ENCODE measurements around the gene FGD6. TPM values are rescaled to one million over a fixed set of nuclear protein-coding genes. Genes with fewer than 3 reads are reported as not detected.
"Not testable (repeated sequence)": the region's sequence is repeated elsewhere in the genome, so short reads cannot be mapped to it uniquely, and the experiment has no call there.

Gene FGD6
- total RNA-seq, 1 donor from 2014 or later: 18.0 TPM

DNA sequence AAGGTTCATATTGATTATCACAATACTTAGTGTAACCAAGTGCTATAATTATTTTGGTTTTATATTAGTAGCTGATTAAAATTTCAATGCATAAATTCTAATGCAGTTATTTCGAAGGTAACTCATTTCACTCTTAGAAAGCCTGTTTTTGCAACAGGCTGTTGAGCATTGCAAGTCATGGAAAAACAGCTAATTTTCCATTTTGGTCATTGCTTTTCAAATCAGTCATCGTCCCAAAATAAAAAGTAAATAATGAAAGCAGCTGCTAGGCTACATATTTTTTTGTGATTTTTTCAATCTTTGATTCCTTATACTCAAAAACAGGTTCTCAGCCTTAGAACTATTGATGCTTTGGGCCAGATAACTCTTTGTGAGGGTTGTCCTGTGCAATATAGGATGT is 23.3 kb upstream of the FGD6 start:
- Mint-ChIP-seq H3K4me3 (no peak overlapping the region), H3K4me1 (no peaks in the 10 kb centered on the region), H3K27me3 (ENCODE audit: low read depth) (no peaks in the 10 kb centered on the region), H3K9me3 (no peaks in the 10 kb centered on the region), H3K27ac (no peak overlapping the region), H3K36me3 (peaks cover 33% of the 10 kb centered on the region)
- TF ChIP-seq, protein P1, sequence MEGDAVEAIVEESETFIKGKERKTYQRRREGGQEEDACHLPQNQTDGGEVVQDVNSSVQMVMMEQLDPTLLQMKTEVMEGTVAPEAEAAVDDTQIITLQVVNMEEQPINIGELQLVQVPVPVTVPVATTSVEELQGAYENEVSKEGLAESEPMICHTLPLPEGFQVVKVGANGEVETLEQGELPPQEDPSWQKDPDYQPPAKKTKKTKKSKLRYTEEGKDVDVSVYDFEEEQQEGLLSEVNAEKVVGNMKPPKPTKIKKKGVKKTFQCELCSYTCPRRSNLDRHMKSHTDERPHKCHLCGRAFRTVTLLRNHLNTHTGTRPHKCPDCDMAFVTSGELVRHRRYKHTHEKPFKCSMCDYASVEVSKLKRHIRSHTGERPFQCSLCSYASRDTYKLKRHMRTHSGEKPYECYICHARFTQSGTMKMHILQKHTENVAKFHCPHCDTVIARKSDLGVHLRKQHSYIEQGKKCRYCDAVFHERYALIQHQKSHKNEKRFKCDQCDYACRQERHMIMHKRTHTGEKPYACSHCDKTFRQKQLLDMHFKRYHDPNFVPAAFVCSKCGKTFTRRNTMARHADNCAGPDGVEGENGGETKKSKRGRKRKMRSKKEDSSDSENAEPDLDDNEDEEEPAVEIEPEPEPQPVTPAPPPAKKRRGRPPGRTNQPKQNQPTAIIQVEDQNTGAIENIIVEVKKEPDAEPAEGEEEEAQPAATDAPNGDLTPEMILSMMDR (IDR thresholded peaks at IDR 0.05; ENCODE audit: unreplicated experiment): no peak
- DNase-seq (ENCODE audit: low spot score in 2 of 2, unreplicated experiment in 2 of 2): no peak

DNA sequence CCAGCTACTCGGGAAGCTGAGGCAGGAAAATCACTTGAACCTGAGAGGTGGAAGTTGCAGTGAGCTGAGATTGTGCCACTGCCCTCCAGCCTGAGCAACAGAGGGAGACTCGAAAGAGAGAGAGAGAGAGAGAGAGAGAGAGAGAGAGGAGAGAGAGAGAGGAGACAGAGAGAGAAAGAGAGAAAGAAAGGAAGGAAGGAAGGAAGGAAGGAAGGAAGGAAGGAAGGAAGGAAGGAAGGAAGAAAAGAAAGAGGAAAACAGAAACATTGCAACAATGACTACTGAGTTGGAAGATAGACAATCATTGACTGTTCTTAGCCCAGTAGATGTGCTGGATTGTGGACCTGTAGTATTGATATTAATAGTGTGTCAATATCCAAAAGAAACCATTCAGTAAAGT is 22.6 kb upstream of the FGD6 start:
- not testable (repeated sequence) for H3K9me3 Mint-ChIP-seq; H3K4me3 Mint-ChIP-seq; DNase-seq (ENCODE audit: low spot score in 2 of 2, unreplicated experiment in 2 of 2); H3K4me1 Mint-ChIP-seq; H3K27ac Mint-ChIP-seq; H3K27me3 Mint-ChIP-seq (ENCODE audit: low read depth)
- peaks cover 33% of the 10 kb centered on the region for H3K36me3 Mint-ChIP-seq

DNA sequence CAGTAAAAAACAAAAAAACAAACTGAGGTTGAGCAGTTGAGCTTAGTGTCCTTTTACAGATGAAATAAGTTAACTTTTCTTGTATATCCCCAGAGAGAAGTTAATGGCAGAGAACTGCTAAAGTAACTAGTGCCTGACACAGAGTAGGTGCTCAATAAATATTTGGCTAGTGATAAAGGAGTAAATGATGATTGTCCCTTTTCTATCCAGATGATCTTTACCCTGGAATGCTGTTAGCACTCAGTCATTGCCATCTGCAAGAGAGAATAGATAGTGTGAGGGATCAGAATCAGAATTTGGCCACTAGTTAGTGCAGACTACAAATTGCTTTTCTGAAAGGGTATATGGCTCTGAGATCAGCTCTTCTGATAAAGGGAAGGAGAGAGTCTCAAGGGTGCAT is 21.9 kb upstream of the FGD6 start:
- DNase-seq (ENCODE audit: low spot score in 2 of 2, unreplicated experiment in 2 of 2): no peak
- no peaks in the 10 kb centered on the region for H3K4me1 Mint-ChIP-seq
- TF ChIP-seq, protein P1 (IDR thresholded peaks at IDR 0.05; ENCODE audit: unreplicated experiment): no peak
- H3K27me3 Mint-ChIP-seq (ENCODE audit: low read depth): no peaks in the 10 kb centered on the region
- no peaks in the 10 kb centered on the region for H3K9me3 Mint-ChIP-seq
- peak overlapping the region; percentile 43 for H3K27ac Mint-ChIP-seq
- H3K4me3 Mint-ChIP-seq: no peak overlapping the region
- H3K36me3 Mint-ChIP-seq: peaks cover 33% of the 10 kb centered on the region

DNA sequence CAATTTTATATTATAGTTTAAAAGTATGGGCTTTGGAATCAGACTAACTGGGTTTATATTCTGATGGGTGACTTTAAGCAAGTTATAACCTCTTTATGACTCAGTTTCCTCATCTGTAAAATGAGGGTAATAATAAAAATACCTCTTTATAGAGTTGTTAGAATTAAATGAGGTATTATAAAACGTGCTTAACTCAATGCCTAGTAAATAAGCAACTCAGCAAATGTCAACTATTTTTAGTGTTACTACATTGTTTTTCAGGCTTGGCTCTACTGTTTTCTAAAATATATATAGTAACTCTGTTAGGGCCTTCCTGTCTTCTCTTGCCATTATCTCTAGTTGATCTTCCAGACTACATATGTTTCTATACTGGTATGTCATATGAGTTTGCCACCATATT is 20.9 kb upstream of the FGD6 start:
- TF ChIP-seq, protein P1 (IDR thresholded peaks at IDR 0.05; ENCODE audit: unreplicated experiment): no peak
- Mint-ChIP-seq H3K27me3 (ENCODE audit: low read depth) (no peaks in the 10 kb centered on the region), H3K9me3 (no peaks in the 10 kb centered on the region), H3K27ac (no peak overlapping the region), H3K4me3 (no peak overlapping the region), H3K4me1 (no peaks in the 10 kb centered on the region), H3K36me3 (peaks cover 27% of the 10 kb centered on the region)
- DNase-seq (ENCODE audit: low spot score in 2 of 2, unreplicated experiment in 2 of 2): no peak

DNA sequence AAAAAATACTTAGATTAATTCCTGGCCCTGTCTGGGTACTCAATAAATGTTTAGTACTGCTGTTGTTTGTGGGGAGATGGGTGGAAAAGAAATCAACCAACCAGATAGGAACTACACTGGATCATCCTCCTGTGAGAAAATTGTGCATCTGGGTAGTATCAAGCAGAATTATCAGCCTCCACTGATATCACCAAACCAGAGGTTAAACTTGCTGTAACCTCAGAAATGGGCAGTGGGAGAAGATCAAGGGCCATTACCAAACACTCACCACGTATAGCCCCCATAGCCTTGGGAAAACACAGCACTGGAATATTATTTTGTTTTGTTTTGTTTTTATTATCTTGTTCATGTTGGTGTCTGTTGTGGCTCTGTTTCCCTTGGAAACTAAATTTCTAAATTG is 20.0 kb upstream of the FGD6 start:
- Mint-ChIP-seq H3K27me3 (ENCODE audit: low read depth) (no peaks in the 10 kb centered on the region), H3K4me3 (no peak overlapping the region)

DNA sequence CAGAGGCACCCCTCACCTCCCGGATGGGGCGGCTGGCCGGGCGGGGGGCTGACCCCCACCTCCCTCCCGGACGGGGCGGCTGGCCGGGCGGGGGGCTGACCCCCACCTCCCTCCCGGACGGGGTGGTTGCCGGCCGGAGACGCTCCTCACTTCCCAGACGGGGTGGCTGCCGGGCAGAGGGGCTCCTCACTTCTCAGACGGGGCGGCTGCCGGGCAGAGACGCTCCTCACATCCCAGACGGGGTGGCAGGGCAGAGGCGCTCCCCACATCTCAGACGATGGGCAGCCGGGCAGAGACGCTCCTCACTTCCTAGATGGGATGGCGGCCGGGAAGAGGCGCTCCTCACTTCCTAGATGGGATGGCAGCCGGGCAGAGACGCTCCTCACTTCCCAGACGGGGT is 18.4 kb upstream of the FGD6 start:
- not testable (repeated sequence) for H3K4me3 Mint-ChIP-seq; H3K27me3 Mint-ChIP-seq (ENCODE audit: low read depth); H3K9me3 Mint-ChIP-seq; H3K27ac Mint-ChIP-seq; DNase-seq (ENCODE audit: low spot score in 2 of 2, unreplicated experiment in 2 of 2); H3K4me1 Mint-ChIP-seq
- H3K36me3 Mint-ChIP-seq: peaks cover 25% of the 10 kb centered on the region

More for the DNA sequence above, 20.0 kb upstream of the FGD6 start:
- no peak for DNase-seq (ENCODE audit: low spot score in 2 of 2, unreplicated experiment in 2 of 2)
- Mint-ChIP-seq H3K4me1 (peaks cover 2% of the 10 kb centered on the region), H3K9me3 (no peaks in the 10 kb centered on the region), H3K27ac (peak overlapping the region; percentile 0), H3K36me3 (peaks cover 29% of the 10 kb centered on the region)
- TF ChIP-seq, protein P1 (IDR thresholded peaks at IDR 0.05; ENCODE audit: unreplicated experiment): no peak

DNA sequence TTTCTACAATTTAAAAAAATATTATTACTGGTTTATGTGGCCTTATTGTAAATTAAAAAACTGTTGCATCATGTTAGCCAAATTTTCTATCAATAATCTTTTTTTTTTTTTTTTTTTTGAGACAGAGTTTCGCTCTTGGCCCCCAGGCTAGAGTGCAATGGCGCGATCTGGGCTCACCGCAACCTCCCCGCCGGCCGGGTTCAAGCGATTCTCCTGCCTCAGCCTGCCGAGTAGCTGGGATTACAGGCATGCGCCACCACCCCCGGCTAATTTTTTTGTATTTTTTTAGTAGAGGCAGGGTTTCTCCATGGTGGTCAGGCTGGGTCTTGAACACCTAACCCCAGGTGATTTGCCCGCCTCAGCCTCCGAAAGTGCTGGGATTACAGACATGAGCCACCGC is 16.9 kb upstream of the FGD6 start:
- peaks cover 23% of the 10 kb centered on the region for H3K36me3 Mint-ChIP-seq
- not testable (repeated sequence) for H3K27me3 Mint-ChIP-seq (ENCODE audit: low read depth); H3K4me3 Mint-ChIP-seq; DNase-seq (ENCODE audit: low spot score in 2 of 2, unreplicated experiment in 2 of 2); H3K9me3 Mint-ChIP-seq; H3K27ac Mint-ChIP-seq
- peaks cover 10% of the 10 kb centered on the region for H3K4me1 Mint-ChIP-seq

All from mesothelial cell of epicardium (in vitro differentiated cells).